NT2/D1 (cell line): ENCODE results near the gene IPP.

Experiments used
- SUZ12 ChIP-seq: IDR thresholded peaks from 2 replicates; pipeline ENCODE4 v1.6.1; 2011; ENCODE audit not compliant: insufficient read length, insufficient read depth; ENCODE audit errors: extremely low read depth
- ZNF274 ChIP-seq: IDR thresholded peaks from 2 replicates; pipeline ENCODE4 v1.6.1; 2011; ENCODE audit warnings: mild to moderate bottlenecking, low read depth, low read length

DNA sequence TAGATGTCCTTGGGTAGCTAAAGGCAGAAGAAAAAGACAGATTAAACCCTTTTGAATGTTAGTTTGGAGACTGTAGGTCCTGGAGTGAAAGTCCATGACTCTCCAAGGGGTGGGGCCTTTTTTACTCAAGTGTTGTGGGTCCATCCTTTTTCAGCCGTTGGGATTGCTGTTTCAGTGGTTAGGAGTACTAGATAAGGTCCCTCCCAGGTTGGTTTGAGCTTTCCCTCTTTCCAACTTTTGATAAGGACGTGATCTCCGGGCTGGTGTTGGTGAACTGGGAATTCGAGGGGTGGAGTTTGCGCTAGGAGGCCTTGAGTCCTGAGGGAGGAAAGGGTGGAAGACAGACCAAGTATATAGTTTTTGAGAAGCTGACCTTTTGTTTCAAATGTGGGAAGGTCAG, 5.2 kb upstream of the IPP start:
- TF ChIP-seq SUZ12 (no peak), ZNF274 (no peak)
